H9 (cell line): ENCODE data around the gene ATG101. TPM values are rescaled to one million over a fixed set of nuclear protein-coding genes. Genes with fewer than 3 reads are reported as not detected.

ENCODE experiments used
- DNase-seq: peaks from one replicate; pipeline ENCODE4 v3.0.0-alpha.2; 2017
- H2AFZ ChIP-seq: one replicate; pipeline ENCODE4 v1.6.1; 2013; ENCODE audit warnings: mild to moderate bottlenecking, low read length, control low read depth, moderate library complexity
- H2AK5ac ChIP-seq: 2 replicates; pipeline ENCODE4 v1.6.1; 2013; ENCODE audit warnings: low read length, control low read depth, mixed read lengths; ENCODE audit not compliant: insufficient read length
- H2BK120ac ChIP-seq: one replicate; pipeline ENCODE4 v1.6.1; 2013; ENCODE audit warnings: low read depth, mild to moderate bottlenecking, low read length, control low read depth, inconsistent platforms; ENCODE audit not compliant: poor library complexity, severe bottlenecking
- H2BK12ac ChIP-seq: 2 replicates; pipeline ENCODE4 v1.6.1; 2013; ENCODE audit warnings: low read length, control low read depth, mixed read lengths, low read depth; ENCODE audit not compliant: insufficient read length
- H2BK15ac ChIP-seq: 2 replicates; pipeline ENCODE4 v1.6.1; 2013; ENCODE audit warnings: low read depth, low read length, control low read depth
- H2BK20ac ChIP-seq: one replicate; pipeline ENCODE4 v1.6.1; 2013; ENCODE audit warnings: low read depth, mild to moderate bottlenecking, low read length, control low read depth, inconsistent platforms; ENCODE audit not compliant: poor library complexity, severe bottlenecking
- H2BK5ac ChIP-seq: 2 replicates; pipeline ENCODE4 v1.6.1; 2013; ENCODE audit warnings: low read length, control low read depth, mixed read lengths; ENCODE audit not compliant: insufficient read length
- H3K14ac ChIP-seq: 2 replicates; pipeline ENCODE4 v1.6.1; 2013; ENCODE audit warnings: low read length, control low read depth; ENCODE audit not compliant: insufficient read depth
- H3K18ac ChIP-seq: 2 replicates; pipeline ENCODE4 v1.6.1; 2013; ENCODE audit warnings: low read depth, mild to moderate bottlenecking, mixed read lengths, low read length, control low read depth; ENCODE audit not compliant: insufficient read length
- H3K23ac ChIP-seq: 2 replicates; pipeline ENCODE4 v1.6.1; 2013; ENCODE audit warnings: low read length, control low read depth, mixed read lengths, low read depth; ENCODE audit not compliant: insufficient read length
- H3K23me2 ChIP-seq: 2 replicates; pipeline ENCODE4 v1.6.1; 2013; ENCODE audit warnings: low read depth, mild to moderate bottlenecking, mixed read lengths, low read length, control low read depth; ENCODE audit not compliant: insufficient read length, poor library complexity, severe bottlenecking
- H3K27ac ChIP-seq: 2 replicates; pipeline ENCODE4 v1.5.1; 2013; ENCODE audit warnings: low read length, control low read depth, mixed read lengths, low read depth; ENCODE audit not compliant: insufficient read length
- H3K27me3 ChIP-seq: 2 replicates; pipeline ENCODE4 v1.6.1; 2013; ENCODE audit warnings: low read length, control low read depth, inconsistent platforms; ENCODE audit not compliant: insufficient read depth
- H3K4ac ChIP-seq: 2 replicates; pipeline ENCODE4 v1.6.1; 2013; ENCODE audit warnings: low read depth, mild to moderate bottlenecking, control low read depth, inconsistent platforms, low read length, moderate library complexity
- H3K4me1 ChIP-seq: 2 replicates; pipeline ENCODE4 v1.6.1; 2013; ENCODE audit warnings: low read length, control low read depth, inconsistent platforms; ENCODE audit not compliant: insufficient read depth
- H3K4me2 ChIP-seq: 2 replicates; pipeline ENCODE4 v1.6.1; 2013; ENCODE audit warnings: low read length, control low read depth, mixed read lengths; ENCODE audit not compliant: insufficient read length, insufficient read depth
- H3K56ac ChIP-seq: 2 replicates; pipeline ENCODE4 v1.6.1; 2013; ENCODE audit warnings: low read depth, mild to moderate bottlenecking, mixed read lengths, low read length, control low read depth; ENCODE audit not compliant: insufficient read length
- H3K79me1 ChIP-seq: 2 replicates; pipeline ENCODE4 v1.6.1; 2013; ENCODE audit warnings: low read depth, mild to moderate bottlenecking, moderate library complexity, low read length, control low read depth, inconsistent platforms; ENCODE audit not compliant: insufficient read depth, poor library complexity, severe bottlenecking
- H3K79me2 ChIP-seq: 2 replicates; pipeline ENCODE4 v1.6.1; 2013; ENCODE audit warnings: low read length, control low read depth, inconsistent platforms; ENCODE audit not compliant: insufficient read depth
- H3K9ac ChIP-seq: 2 replicates; pipeline ENCODE4 v1.6.1; 2013; ENCODE audit warnings: low read length, control low read depth, mixed read lengths; ENCODE audit not compliant: insufficient read length; ENCODE audit errors: extremely low read depth
- H3K9me3 ChIP-seq: one replicate; pipeline ENCODE4 v1.6.1; 2013; ENCODE audit warnings: low read depth, low read length, inconsistent platforms; ENCODE audit not compliant: control insufficient read depth
- H3T11ph ChIP-seq: one replicate; pipeline ENCODE4 v1.6.1; 2013; ENCODE audit warnings: mild to moderate bottlenecking, low read length, control low read depth, inconsistent platforms
- H4K20me1 ChIP-seq: one replicate; pipeline ENCODE4 v1.6.1; 2013; ENCODE audit not compliant: control insufficient read depth, insufficient read length, insufficient read depth
- H4K5ac ChIP-seq: 2 replicates; pipeline ENCODE4 v1.6.1; 2013; ENCODE audit warnings: low read depth, mild to moderate bottlenecking, mixed read lengths, low read length, control low read depth; ENCODE audit not compliant: insufficient read length
- H4K8ac ChIP-seq: replicated peaks from 2 replicates; pipeline ENCODE4 v1.6.1; 2013; ENCODE audit warnings: low read length, control low read depth, mixed read lengths, low read depth; ENCODE audit not compliant: insufficient read length
- H4K91ac ChIP-seq: 2 replicates; pipeline ENCODE4 v1.6.1; 2013; ENCODE audit warnings: low read depth, mild to moderate bottlenecking, moderate library complexity, mixed read lengths, low read length, control low read depth; ENCODE audit not compliant: insufficient read length
- H3K27ac Mint-ChIP-seq, 3 experiments: 2 replicates in 2 of 3; 3 replicates in 1 of 3; pipeline ENCODE4 v1.8.0; 2020 to 2021; ENCODE audit warnings: mixed read lengths in 3 of 3, mild to moderate bottlenecking in 1 of 3, moderate library complexity in 1 of 3
- H3K27me3 Mint-ChIP-seq: 2 replicates; pipeline ENCODE4 v1.8.0; 2021; ENCODE audit warnings: low read depth, mild to moderate bottlenecking, moderate library complexity, mixed read lengths
- H3K36me3 Mint-ChIP-seq, 3 experiments: 2 replicates in 2 of 3; 3 replicates in 1 of 3; pipeline ENCODE4 v1.8.0; 2020 to 2021; ENCODE audit warnings: low read depth in 3 of 3, mixed read lengths in 3 of 3; ENCODE audit not compliant: insufficient read depth in 1 of 3
- H3K4me1 Mint-ChIP-seq, 2 experiments: 2 replicates each; pipeline ENCODE4 v1.8.0; 2020; ENCODE audit warnings: mixed read lengths in 2 of 2
- H3K4me3 Mint-ChIP-seq, 2 experiments: 2 replicates in 1 of 2; 3 replicates in 1 of 2; pipeline ENCODE4 v1.8.0; 2020 to 2021; ENCODE audit warnings: mild to moderate bottlenecking in 2 of 2, mixed read lengths in 2 of 2, moderate library complexity in 1 of 2
- H3K9me3 Mint-ChIP-seq, 2 experiments: 2 replicates in 1 of 2; 3 replicates in 1 of 2; pipeline ENCODE4 v1.8.0; 2020; ENCODE audit warnings: mild to moderate bottlenecking in 2 of 2, mixed read lengths in 2 of 2, moderate library complexity in 1 of 2
- CTCF ChIP-seq: fragments of 200-600 bp; sonication (generic); conservative IDR thresholded peaks from 3 replicates; pipeline ENCODE4 v1.8.0; 2021; ENCODE audit warnings: antibody characterized with exemption, mild to moderate bottlenecking
- WGBS: extraction: QIAGEN DNeasy Blood & Tissue Kit; methylation state at CpG from one replicate; pipeline ENCODE4 v1.1.7; 2013; ENCODE audit warnings: missing lambda C conversion rate, low lambda C conversion rate, mixed read lengths; ENCODE audit not compliant: insufficient read length; ENCODE audit errors: extremely low coverage; 5-methylcytosine and 5-hydroxymethylcytosine counted together
- total RNA-seq: library from RNA; stranded (reverse); gene quantifications from 2 replicates; pipeline ENCODE4 v1.2.1, GENCODE V29; 2021

The ATG101 gene
- total RNA-seq, 1 experiment from 2014 or later, result 58.3 TPM

GRCh38 chr12:52032446-52032803, 37.4 kb upstream of the ATG101 start:
- Histone ChIP-seq H3K4me1 (peaks cover 2% of the 10 kb centered on the region; the same call in 1 of the 2 replicates), H2BK120ac (no peak overlapping the region), H3K14ac (no peak overlapping the region; the same call in 1 of the 2 replicates), H2BK15ac (no peak overlapping the region), H3K79me2 (no peaks in the 10 kb centered on the region), H3K27ac (no peak overlapping the region), H3K23ac (no peak overlapping the region), H3K79me1 (no peaks in the 10 kb centered on the region), H2BK20ac (no peak overlapping the region), H2AFZ (no peak overlapping the region), H4K20me1 (no peaks in the 10 kb centered on the region), H3K4ac (no peak overlapping the region), H2AK5ac (no peak overlapping the region), H2BK5ac (no peak overlapping the region), H3K27me3 (peaks cover 2% of the 10 kb centered on the region; the same call in 1 of the 2 replicates), H3K23me2 (peaks cover 6% of the 10 kb centered on the region), H3K9ac (no peak overlapping the region), H3K9me3 (no peaks in the 10 kb centered on the region), H4K5ac (no peak overlapping the region), H3K56ac (no peak overlapping the region), H3T11ph (no peak overlapping the region), H2BK12ac (peak overlapping the region; percentile 13), H3K4me2 (peak overlapping the region; percentile 53), H4K8ac (no peak overlapping the region), H4K91ac (no peak overlapping the region), H3K18ac (peak overlapping the region; percentile 55)
- peak overlapping the region; percentile 54 to 75 for H3K4me3 Mint-ChIP-seq
- no peak for TF ChIP-seq CTCF
- H3K4me1 Mint-ChIP-seq, result peaks cover 26 to 37% of the 10 kb centered on the region in 2 experiments
- DNase-seq, result no peak
- no CpG with 5 or more reads among the region's 5 CpGs for WGBS
- peak overlapping the region; percentile 37 to 97 (median 96); a peak in 4 of 7 replicates for H3K27ac Mint-ChIP-seq
- peaks cover 45% of the 10 kb centered on the region for H3K27me3 Mint-ChIP-seq
- no peaks in the 10 kb centered on the region for H3K9me3 Mint-ChIP-seq
- H3K36me3 Mint-ChIP-seq, result peaks cover 0 to 2% (median 0%) of the 10 kb centered on the region in 3 experiments; a peak in 1 of 7 replicates
